Thymus (tissue), 11 donors: ENCODE data around the gene CTNNAL1. TPM values are rescaled to one million over a fixed set of nuclear protein-coding genes. Genes with fewer than 3 reads are reported as not detected.

ENCODE experiments used
- DNase-seq, 9 donors: peaks; one replicate each; pipeline ENCODE4 v3.0.0-alpha.2; 2013; ENCODE audit warnings: low spot score in 9 of 9, low read depth in 6 of 9, missing footprints in 1 of 9
- H3K27ac ChIP-seq, 2 donors: one replicate each; pipeline ENCODE4 v1.5.1; 2013; ENCODE audit warnings: control low read depth in 1 of 2, low read depth in 1 of 2, low read length in 1 of 2, mild to moderate bottlenecking in 1 of 2, moderate library complexity in 1 of 2
- H3K27me3 ChIP-seq, 2 donors: one replicate each; pipeline ENCODE4 v1.5.1; 2013; ENCODE audit warnings: low read length in 1 of 2; ENCODE audit not compliant: control insufficient read depth in 2 of 2, insufficient read depth in 1 of 2
- H3K36me3 ChIP-seq, 2 donors: one replicate each; pipeline ENCODE4 v1.5.1; 2013; ENCODE audit warnings: low read length in 1 of 2, mild to moderate bottlenecking in 1 of 2, moderate library complexity in 1 of 2; ENCODE audit not compliant: control insufficient read depth in 2 of 2, insufficient read depth in 2 of 2
- H3K4me1 ChIP-seq, 2 donors: one replicate each; pipeline ENCODE4 v1.5.1; 2013; ENCODE audit warnings: low read length in 2 of 2; ENCODE audit not compliant: control insufficient read depth in 2 of 2, insufficient read depth in 2 of 2
- H3K4me3 ChIP-seq, 2 donors: one replicate each; pipeline ENCODE4 v1.5.1; 2013; ENCODE audit warnings: low read length in 2 of 2, control low read depth in 1 of 2, mild to moderate bottlenecking in 1 of 2
- H3K9me3 ChIP-seq, 2 donors: one replicate each; pipeline ENCODE4 v1.5.1; 2013; ENCODE audit warnings: low read length in 1 of 2, mild to moderate bottlenecking in 1 of 2; ENCODE audit not compliant: control insufficient read depth in 2 of 2, insufficient read depth in 1 of 2
- WGBS: extraction: QIAGEN DNeasy Blood & Tissue Kit; methylation state at CpG from one replicate; pipeline ENCODE4 v1.1.7; 2013; 5-methylcytosine and 5-hydroxymethylcytosine counted together
- polyA plus RNA-seq: library from polyadenylated mRNA; stranded (reverse); fragments of 200-250 nt; gene quantifications from one replicate; pipeline ENCODE4 v1.2.3, GENCODE V29; 2013
- total RNA-seq: library from RNA; stranded (reverse); fragments of 120-200 nt; gene quantifications from one replicate; pipeline ENCODE4 v1.2.4, GENCODE V29; 2013
- donor health status: healthy.

Gene CTNNAL1
- total and polyA plus RNA-seq, 2 donors: 26.1 to 32.2 TPM

- no peak overlapping the region for H3K27ac ChIP-seq
- 95% methylated on average over 4 of the region's 4 CpGs for WGBS
- no peaks in the 10 kb centered on the region for H3K36me3 ChIP-seq
- no peak for DNase-seq
- no peaks in the 10 kb centered on the region for H3K4me1 ChIP-seq
- no peak overlapping the region for H3K4me3 ChIP-seq
- H3K27me3 ChIP-seq: no peaks in the 10 kb centered on the region
- H3K9me3 ChIP-seq: no peaks in the 10 kb centered on the region
Observed at GRCh38 chr9:108963459-108964143, 49.7 kb downstream of the CTNNAL1 start.

GRCh38 chr9:108961151-108961550, 52.1 kb downstream of the CTNNAL1 start:
- Histone ChIP-seq H3K4me1 (no peaks in the 10 kb centered on the region), H3K4me3 (no peak overlapping the region), H3K27me3 (no peaks in the 10 kb centered on the region), H3K36me3 (no peaks in the 10 kb centered on the region), H3K27ac (no peak overlapping the region), H3K9me3 (no peaks in the 10 kb centered on the region)
- WGBS: 99% methylated on average over 2 of the region's 2 CpGs
- no peak for DNase-seq

- no peaks in the 10 kb centered on the region for H3K27me3 ChIP-seq
- no peak overlapping the region for H3K27ac ChIP-seq
- no peaks in the 10 kb centered on the region for H3K36me3 ChIP-seq
- H3K4me1 ChIP-seq: no peaks in the 10 kb centered on the region
- 81% methylated on average over 6 of the region's 6 CpGs for WGBS
- H3K9me3 ChIP-seq: no peaks in the 10 kb centered on the region
- DNase-seq: no peak
- no peak overlapping the region for H3K4me3 ChIP-seq
Observed at GRCh38 chr9:108960331-108960730, 53.0 kb downstream of the CTNNAL1 start.

GRCh38 chr9:108956631-108957026, 56.7 kb downstream of the CTNNAL1 start:
- Histone ChIP-seq H3K36me3 (no peaks in the 10 kb centered on the region), H3K4me3 (no peak overlapping the region), H3K27me3 (no peaks in the 10 kb centered on the region), H3K9me3 (no peaks in the 10 kb centered on the region), H3K4me1 (no peaks in the 10 kb centered on the region), H3K27ac (no peak overlapping the region)
- DNase-seq: no peak

GRCh38 chr9:108956022-108956630, 57.2 kb downstream of the CTNNAL1 start:
- no peak overlapping the region for H3K27ac ChIP-seq
- H3K27me3 ChIP-seq: no peaks in the 10 kb centered on the region
- H3K9me3 ChIP-seq: no peaks in the 10 kb centered on the region
- H3K4me3 ChIP-seq: no peak overlapping the region
- no peaks in the 10 kb centered on the region for H3K36me3 ChIP-seq
- 98% methylated on average over 4 of the region's 4 CpGs for WGBS
- DNase-seq: no peak
- H3K4me1 ChIP-seq: no peaks in the 10 kb centered on the region

- DNase-seq: peak in 5 of 9 donors; percentile 4 to 46 (median 19)
- 15% methylated on average over 3 of the region's 3 CpGs for WGBS
- Histone ChIP-seq H3K27ac (no peak overlapping the region), H3K36me3 (no peaks in the 10 kb centered on the region), H3K4me1 (no peaks in the 10 kb centered on the region), H3K9me3 (no peaks in the 10 kb centered on the region), H3K4me3 (no peak overlapping the region), H3K27me3 (no peaks in the 10 kb centered on the region)
Observed at GRCh38 chr9:108953983-108954574, 59.2 kb downstream of the CTNNAL1 start.

- Histone ChIP-seq H3K4me1 (no peaks in the 10 kb centered on the region), H3K27me3 (no peaks in the 10 kb centered on the region), H3K9me3 (no peaks in the 10 kb centered on the region), H3K36me3 (no peaks in the 10 kb centered on the region), H3K4me3 (no peak overlapping the region), H3K27ac (no peak overlapping the region)
- DNase-seq: no peak
- WGBS: 72% methylated on average over 2 of the region's 2 CpGs
Observed at GRCh38 chr9:108951578-108951977, 61.7 kb downstream of the CTNNAL1 start.

GRCh38 chr9:108950168-108950567, 63.1 kb downstream of the CTNNAL1 start:
- Histone ChIP-seq H3K36me3 (no peaks in the 10 kb centered on the region), H3K4me1 (no peaks in the 10 kb centered on the region), H3K27me3 (no peaks in the 10 kb centered on the region), H3K9me3 (no peaks in the 10 kb centered on the region), H3K27ac (no peak overlapping the region), H3K4me3 (no peak overlapping the region)
- WGBS: 92% methylated on average over 1 of the region's 1 CpG
- no peak for DNase-seq

- H3K4me3 ChIP-seq: no peak overlapping the region
- H3K4me1 ChIP-seq: peaks cover 1% of the 10 kb centered on the region in 2 donors
- no peaks in the 10 kb centered on the region for H3K9me3 ChIP-seq
- no peak for DNase-seq
- WGBS: 98% methylated on average over 4 of the region's 4 CpGs
- peaks cover 8% of the 10 kb centered on the region in 2 donors for H3K36me3 ChIP-seq
- no peak overlapping the region for H3K27ac ChIP-seq
- H3K27me3 ChIP-seq: no peaks in the 10 kb centered on the region
Observed at GRCh38 chr9:108939975-108940374, 73.3 kb downstream of the CTNNAL1 start.
